Dermis blood vessel endothelial cell (primary cell): Measurements from ENCODE around the gene ICAM2. TPM values are rescaled to one million over a fixed set of nuclear protein-coding genes. Genes with fewer than 3 reads are reported as not detected.

Experiments used
- DNase-seq: peaks from one replicate; pipeline ENCODE4 v3.0.0; 2010
- total RNA-seq: library from RNA; depleted of rRNA; stranded (reverse); fragments of >200 nt; gene quantifications from 2 replicates; pipeline ENCODE4 v1.2.3, GENCODE V29; 2014

Gene ICAM2
- total RNA-seq, 1 donor from 2014 or later, result 748 TPM

DNA sequence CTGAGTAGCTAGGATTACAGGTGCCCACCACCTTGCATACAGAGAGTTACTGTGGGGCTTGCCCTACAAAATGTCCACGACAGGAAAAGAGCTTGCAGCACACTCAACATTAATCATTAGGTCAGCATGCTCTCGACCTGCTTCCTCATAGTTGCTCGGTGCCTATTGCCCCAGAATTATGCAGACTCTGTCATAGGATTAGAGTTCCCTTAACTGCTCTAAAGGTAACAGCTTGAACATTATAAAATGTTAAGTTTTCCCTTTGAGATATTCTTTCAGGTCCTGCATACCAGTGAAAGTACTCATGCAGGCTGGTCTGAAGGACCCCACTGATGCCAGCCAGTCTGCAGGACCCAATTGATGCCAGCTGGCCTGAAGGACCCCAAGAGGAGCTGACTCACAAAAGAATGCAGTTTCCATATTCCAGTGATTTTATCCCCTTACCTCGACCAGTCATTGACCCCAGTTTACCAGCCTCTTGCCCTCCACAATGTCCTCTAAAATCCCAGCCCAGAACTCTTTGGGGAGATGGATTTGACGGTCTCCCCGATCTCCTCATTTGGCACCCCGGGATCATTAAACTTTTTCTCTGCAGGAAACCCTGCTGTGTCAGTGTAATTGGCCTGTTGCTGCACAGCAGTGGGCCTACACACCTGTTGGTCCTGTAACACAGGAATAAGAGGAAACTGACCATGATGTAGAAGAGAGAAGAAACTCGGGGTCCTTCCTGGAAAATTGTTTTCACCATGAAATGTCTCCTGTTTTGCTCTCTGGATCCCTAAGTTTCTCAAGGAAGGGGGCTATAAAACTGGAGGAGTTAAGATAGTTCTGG is 10.6 kb downstream of the ICAM2 start:
- DNase-seq, result peak; percentile 59

DNA sequence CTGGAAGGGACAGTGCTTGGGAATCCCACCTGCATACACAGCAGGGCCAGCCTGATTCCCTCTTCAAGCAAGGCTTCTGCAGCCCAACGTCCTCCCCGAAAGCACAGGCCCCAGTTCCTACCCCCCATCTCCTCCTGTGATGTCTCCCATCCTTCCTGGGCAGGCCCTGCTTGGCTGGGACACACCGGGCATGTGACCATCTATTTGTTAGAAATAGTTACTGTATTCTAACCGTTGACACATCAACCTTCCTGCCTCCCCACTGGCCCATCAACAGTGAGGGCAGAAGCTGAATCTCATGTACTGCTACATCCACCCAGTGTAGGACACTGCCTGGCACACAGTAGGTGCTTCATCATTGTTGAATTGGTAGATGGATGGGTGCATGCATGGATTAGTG is 11.6 kb downstream of the ICAM2 start:
- DNase-seq, result peak; percentile 46

DNA sequence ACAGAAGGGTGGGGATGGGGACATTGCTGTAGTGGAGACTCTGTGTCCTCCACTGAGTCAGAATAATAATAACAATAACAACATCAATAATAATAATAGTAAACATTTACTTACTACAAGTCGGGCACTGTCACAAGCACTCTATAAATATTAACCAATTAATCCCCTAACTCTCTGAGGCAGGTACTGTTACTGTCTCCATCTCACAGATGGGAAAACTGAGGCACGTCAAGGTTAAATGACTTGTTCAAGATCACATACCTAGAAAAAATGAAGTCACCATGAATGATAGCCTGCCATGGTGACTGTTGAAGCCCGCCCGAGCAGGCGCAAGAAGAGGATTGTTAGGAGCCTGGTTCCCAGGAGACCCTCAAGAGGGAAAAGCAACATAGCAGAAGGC is 12.1 kb downstream of the ICAM2 start:
- no peak for DNase-seq

- DNase-seq, result peak; percentile 67
Observed at GRCh38 chr17:64007838-64008282, 12.6 kb downstream of the ICAM2 start.

GRCh38 chr17:64007089-64007837 is 13.2 kb downstream of the ICAM2 start:
- peak; percentile 55 for DNase-seq

- DNase-seq, result peak; percentile 99
Observed at GRCh38 chr17:64006361-64007088, 13.9 kb downstream of the ICAM2 start.

DNA sequence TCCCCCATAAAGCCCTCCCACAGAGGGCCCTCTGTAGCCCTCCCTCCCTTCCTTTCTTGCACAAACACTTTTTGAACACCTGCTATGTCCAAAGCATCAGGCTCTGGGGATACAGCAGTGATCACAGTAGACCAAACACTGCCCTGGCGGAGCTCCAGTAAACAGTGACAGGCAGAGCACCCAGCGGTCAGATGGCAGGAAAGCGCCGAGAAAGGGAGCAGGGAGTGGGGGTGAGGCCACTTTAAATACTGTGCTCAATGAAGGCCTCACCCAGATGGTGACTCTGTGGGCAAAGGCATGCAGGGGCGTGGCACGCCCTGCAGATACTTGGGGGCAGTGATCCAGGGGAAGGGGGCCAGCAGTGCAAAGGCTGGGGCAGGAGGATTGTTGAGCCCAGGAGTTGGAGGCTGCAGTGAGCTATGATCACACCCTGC is 14.7 kb downstream of the ICAM2 start:
- peak; percentile 56 for DNase-seq

DNA sequence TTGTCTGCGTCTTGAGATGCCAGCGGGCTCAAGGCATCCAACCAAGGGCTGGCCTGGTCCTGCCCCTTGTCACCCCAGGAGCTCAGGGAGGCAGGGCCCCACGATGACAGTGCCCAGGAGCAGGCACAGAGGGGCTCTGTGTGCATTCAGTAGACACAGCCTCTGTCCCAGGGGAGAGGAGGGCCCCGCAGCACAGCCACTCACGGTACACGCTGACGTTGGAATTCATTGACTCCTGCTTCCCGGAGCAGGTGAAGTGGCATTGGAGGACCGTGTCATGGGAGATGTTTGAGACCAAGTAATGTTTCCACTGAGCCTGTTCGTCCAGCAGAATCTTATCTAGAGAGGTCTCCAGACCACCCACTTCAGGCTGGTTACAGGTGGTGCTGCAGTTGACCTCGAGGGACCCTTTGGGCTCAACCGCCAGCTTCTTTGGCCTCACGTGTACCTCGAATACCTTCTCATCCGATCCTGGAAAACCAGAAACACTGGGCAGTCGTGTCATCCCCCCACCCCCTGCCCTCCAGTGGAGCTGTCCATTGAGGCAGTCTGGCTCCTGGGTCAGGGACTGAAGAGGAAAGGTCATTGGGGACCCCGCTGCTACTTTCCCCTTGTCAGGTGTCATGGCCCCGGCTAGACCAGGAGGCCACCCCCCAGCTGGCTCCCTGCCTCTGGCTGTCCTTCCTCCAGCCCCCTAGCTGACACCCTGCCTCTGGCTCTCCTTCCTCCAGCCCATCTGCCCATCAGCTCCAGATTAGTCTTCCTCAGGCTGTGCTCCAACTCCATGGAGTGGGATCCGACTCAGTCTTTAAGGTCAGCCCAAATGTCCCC is 15.3 kb downstream of the ICAM2 start:
- no peak for DNase-seq

DNA sequence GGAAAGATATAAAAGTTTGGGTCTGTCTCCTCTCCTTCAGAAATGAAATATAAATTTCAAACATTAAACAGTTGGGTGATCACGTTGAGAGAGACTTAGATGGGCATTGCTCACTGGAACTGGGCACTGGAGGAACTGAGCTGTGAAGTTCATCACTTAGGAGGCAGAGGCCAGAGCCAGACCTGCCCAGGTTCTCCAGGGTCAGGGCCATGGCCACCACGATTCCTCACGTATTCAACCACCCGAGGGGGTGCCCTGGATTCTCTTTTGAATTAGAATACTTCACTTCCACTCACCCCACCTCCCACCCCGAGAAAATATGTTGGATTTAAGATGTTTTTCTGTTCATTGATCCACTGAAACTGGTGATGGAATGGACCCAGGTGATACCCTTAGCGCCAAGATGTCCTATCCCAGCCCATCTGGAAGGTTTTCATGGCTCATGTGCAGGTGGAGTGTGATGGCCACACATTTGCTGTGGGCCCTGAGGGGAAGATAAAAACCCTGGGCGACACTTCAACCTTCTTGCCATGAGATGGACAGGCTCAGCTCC is 16.1 kb downstream of the ICAM2 start:
- DNase-seq, result no peak

DNA sequence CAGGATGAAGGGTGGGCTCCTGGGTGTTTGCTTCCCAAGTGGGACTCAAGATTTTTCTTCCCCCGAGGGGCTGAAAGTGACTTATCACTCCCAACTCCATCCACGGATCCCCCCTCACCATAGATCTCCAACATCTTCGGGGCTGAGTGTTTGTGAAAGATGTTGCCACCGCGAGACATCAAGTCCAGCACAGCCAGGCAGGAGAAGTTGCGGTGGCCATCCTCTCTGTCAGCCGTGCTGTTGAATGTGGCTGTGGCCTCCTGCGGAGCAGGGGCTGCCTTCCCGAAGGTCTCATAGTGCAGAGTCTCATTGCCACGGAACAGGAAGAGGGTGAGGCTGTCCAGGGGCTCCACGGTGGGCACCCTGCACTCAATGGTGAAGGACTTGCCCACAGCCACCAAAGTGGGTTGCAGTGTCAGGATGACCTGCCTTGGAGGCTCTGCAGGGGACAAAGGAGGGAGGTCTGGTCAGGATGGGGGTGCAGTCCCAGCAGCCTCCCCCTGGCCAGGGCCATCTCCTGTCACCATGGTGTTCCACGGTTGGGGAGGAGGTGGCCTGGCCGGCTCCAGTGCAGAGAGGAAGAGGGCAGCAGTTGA is 16.8 kb downstream of the ICAM2 start:
- no peak for DNase-seq

DNA sequence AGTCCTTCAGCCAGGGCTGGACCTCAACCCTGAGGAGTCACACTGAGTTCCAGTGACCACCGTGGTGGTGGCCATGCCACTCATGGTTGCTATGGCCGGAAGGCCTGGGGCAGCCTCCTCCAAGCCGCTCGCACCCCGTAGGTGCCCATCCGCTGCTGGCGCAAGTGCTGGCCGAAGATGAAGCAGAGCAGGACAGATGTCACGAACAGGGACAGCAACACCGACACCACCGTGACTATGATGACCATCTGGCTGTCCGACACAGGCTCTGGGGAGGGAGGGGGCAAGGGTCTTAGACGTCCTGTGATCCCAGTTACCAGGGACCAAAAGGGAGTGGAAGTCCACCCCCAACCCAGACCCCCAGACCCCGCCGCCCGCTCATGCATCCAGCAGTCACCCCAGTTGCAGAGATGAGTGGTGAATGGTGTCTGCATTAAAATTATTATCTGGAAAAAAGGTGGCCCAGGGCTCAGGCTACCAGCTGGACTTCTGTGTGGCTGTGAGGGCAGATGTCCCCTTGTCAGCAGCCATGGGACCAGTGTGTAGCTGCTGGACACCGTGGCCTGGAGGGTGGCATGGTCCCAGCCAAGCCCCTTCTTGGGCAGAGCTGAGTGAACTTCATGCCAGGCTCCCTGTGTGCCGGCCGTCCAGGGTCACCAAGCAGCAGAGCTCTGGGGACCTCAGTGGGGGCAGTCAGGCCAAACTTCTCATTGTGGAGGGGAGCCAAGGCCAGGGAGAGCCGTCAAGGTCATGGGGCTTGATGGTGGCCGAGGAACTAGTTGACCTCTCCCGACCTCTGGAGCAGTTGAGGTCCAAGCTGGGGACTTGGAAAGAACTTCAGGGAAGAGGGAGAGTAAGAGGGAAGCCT is 17.5 kb downstream of the ICAM2 start:
- no peak for DNase-seq

DNA sequence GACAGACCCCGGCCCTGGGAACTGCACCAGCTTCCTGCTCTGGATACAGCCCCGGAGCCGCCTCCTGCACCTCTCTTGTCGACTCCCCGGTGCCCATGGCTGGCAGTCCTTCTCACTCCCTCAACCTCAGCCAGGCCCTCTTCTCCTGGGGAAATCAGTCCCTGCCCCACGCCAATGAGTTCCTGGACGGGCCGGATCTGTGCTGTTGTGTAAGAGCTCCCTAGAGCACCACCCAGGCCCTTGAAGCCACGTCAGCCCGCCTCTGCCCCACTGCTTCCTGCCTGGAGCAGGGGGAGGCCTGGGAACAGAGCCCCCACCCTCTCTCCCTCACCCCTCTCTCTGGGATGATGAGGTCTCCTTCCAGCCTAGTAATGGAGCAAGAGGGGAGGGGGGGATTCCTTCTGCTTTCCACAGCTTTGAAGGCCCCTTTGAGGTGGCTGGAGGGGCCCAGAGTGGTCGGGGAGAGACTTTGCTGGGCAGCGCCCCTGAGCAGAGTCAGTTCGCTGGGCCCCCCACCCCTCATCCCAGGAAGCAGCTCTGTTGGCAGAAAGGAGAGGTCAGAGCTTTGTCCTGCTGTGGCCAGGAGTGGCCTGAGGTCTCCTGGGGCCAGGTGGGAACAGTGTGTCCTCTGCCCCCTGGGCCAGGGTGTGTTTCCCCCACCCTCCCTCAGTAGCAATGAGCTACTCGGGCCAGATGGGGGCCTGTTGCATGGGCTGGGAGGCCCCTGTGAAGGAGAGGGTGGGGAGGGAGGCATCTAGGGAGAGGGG is 18.5 kb downstream of the ICAM2 start:
- peak; percentile 79 for DNase-seq

- no peak for DNase-seq
Observed at GRCh38 chr17:64001091-64001579, 19.3 kb downstream of the ICAM2 start.

- DNase-seq, result peak; percentile 56
Observed at GRCh38 chr17:63999680-64000531, 20.5 kb downstream of the ICAM2 start.

DNA sequence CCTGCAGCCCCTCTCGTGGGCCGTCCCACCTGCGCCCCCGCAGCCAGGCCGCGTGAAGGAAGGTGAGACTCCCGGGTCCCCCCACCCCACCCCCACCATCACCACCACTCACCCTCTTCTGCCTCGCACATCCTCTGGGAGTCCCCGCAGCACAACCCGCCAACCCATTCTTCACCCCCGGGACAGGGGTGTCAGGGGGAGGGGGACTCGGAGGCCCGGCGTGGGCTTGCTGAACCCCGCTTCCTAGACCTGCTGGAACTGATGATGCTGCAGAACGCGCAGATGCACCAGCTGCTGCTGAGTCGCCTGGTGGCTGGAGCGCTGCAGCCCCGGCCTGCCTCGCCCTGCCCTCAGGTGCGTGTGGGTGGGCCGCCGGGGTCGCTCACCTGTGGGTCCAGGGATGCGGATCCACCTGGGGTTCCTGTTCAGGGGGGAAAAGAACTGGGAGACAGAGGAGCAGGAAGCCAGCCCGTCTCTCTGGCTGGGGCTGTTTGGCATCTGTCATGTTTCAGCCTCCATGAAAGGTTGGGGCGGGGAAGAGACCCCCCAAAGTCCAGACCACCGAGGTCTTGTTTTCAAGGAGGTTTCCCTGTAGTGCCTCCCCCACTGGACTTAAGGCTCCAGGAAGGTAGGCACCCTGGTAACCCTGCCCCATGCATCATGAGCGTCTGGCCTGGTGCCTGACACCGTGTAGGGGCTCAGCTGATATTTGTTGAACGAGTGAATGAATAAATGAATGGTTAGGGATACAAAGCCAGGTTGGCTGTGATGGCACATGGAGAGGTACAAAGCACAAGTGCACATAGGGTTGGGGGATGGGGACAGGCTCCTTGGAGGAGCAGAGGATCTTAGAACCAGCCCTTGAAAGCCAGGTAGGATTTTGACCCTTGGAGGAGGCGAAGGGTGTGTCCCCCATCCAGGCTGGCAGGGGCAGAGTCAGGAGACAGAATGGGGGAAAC is 21.4 kb downstream of the ICAM2 start:
- no peak for DNase-seq

GRCh38 chr17:63998050-63998720 is 22.2 kb downstream of the ICAM2 start, which contains the start of gene PRR29:
PRR29 (plus strand) TSS chr17:63998351; CDS start chr17:63998365, 14 bp downstream.
- DNase-seq, result peak; percentile 83
